GM23338 (cell line): Measurements from ENCODE around the gene CBFA2T2. TPM values are rescaled to one million over a fixed set of nuclear protein-coding genes. Genes with fewer than 3 reads are reported as not detected.

Experiments used
- ATAC-seq: fragments of 200-7000 bp; cut with Tn5 transposase; 3 replicates; pipeline ENCODE4 v1.9.1; 2020
- DNase-seq: peaks from one replicate; pipeline ENCODE4 v3.0.0-alpha.2; 2015; ENCODE audit warnings: low spot score
- H2AFZ ChIP-seq: fragments of 200-600 bp; sonication (generic); 2 replicates; pipeline ENCODE4 v1.8.0; 2016; ENCODE audit warnings: antibody characterized with exemption, mild to moderate bottlenecking, moderate library complexity
- H3F3A ChIP-seq: fragments of 200-600 bp; sonication (generic); replicated peaks from 2 replicates; pipeline ENCODE4 v1.8.0; 2017; ENCODE audit warnings: antibody characterized with exemption, mixed run types, low read depth
- H3K27ac ChIP-seq: fragments of 200-600 bp; sonication (generic); 2 replicates; pipeline ENCODE4 v1.6.1; 2016; ENCODE audit warnings: low read depth
- H3K27me3 ChIP-seq: fragments of 200-600 bp; sonication (generic); 2 replicates; pipeline ENCODE4 v1.8.0; 2016; ENCODE audit warnings: mild to moderate bottlenecking, mixed run types, moderate library complexity; ENCODE audit not compliant: insufficient read depth
- H3K36me3 ChIP-seq: fragments of 200-600 bp; sonication (generic); 2 replicates; pipeline ENCODE4 v1.8.0; 2016; ENCODE audit warnings: mild to moderate bottlenecking; ENCODE audit not compliant: insufficient read depth
- H3K4me1 ChIP-seq: fragments of 200-600 bp; sonication (generic); 2 replicates; pipeline ENCODE4 v1.8.0; 2016; ENCODE audit warnings: mild to moderate bottlenecking, moderate library complexity; ENCODE audit not compliant: insufficient read depth
- H3K4me2 ChIP-seq: fragments of 200-600 bp; sonication (generic); 2 replicates; pipeline ENCODE4 v1.7.1; 2017; ENCODE audit warnings: mixed run types
- H3K4me3 ChIP-seq: fragments of 200-600 bp; sonication (generic); 2 replicates; pipeline ENCODE4 v1.6.1; 2016; ENCODE audit warnings: mixed run types
- H3K79me2 ChIP-seq: fragments of 200-600 bp; sonication (generic); replicated peaks from 2 replicates; pipeline ENCODE4 v1.8.0; 2017; ENCODE audit warnings: mild to moderate bottlenecking; ENCODE audit not compliant: insufficient read depth
- H3K9me2 ChIP-seq: fragments of 200-600 bp; sonication (generic); 2 replicates; pipeline ENCODE4 v1.8.0; 2017; ENCODE audit not compliant: insufficient read depth
- H4K20me1 ChIP-seq: fragments of 200-600 bp; sonication (generic); replicated peaks from 2 replicates; pipeline ENCODE4 v1.8.0; 2017; ENCODE audit warnings: mild to moderate bottlenecking; ENCODE audit not compliant: insufficient read depth
- H3K27ac Mint-ChIP-seq: 2 replicates; pipeline ENCODE4 v1.8.0; 2020; ENCODE audit warnings: inconsistent platforms, mild to moderate bottlenecking, moderate library complexity, mixed read lengths
- H3K27me3 Mint-ChIP-seq: 3 replicates; pipeline ENCODE4 v1.8.0; 2022; ENCODE audit warnings: low read depth, mild to moderate bottlenecking, moderate library complexity, mixed read lengths, inconsistent platforms; ENCODE audit not compliant: insufficient read depth, poor library complexity
- H3K36me3 Mint-ChIP-seq: 3 replicates; pipeline ENCODE4 v1.8.0; 2021; ENCODE audit warnings: low read depth, mild to moderate bottlenecking, inconsistent platforms, moderate library complexity, mixed read lengths
- H3K4me1 Mint-ChIP-seq: 3 replicates; pipeline ENCODE4 v1.8.0; 2020; ENCODE audit warnings: mild to moderate bottlenecking, inconsistent platforms, mixed read lengths
- H3K4me3 Mint-ChIP-seq: 3 replicates; pipeline ENCODE4 v1.8.0; 2021; ENCODE audit warnings: moderate library complexity, mild to moderate bottlenecking, inconsistent platforms, mixed read lengths
- H3K9me3 Mint-ChIP-seq: 3 replicates; pipeline ENCODE4 v1.8.0; 2020; ENCODE audit warnings: moderate library complexity, mild to moderate bottlenecking, inconsistent platforms, mixed read lengths
- CREB1 ChIP-seq: fragments of 250-450 bp; sonication (Bioruptor Pico); IDR thresholded peaks from 2 replicates; pipeline ENCODE4 v1.5.0; 2020; ENCODE audit warnings: low read depth, mild to moderate bottlenecking, moderate library complexity
- EZH2 ChIP-seq: fragments of 200-600 bp; sonication (generic); IDR thresholded peaks from one replicate; pipeline ENCODE4 v1.8.0; 2017; ENCODE audit warnings: antibody characterized with exemption, mild to moderate bottlenecking, low read depth; ENCODE audit not compliant: unreplicated experiment
- EZH2phosphoT487 ChIP-seq: fragments of 200-600 bp; sonication (generic); IDR thresholded peaks from one replicate; pipeline ENCODE4 v1.8.1; 2018; ENCODE audit warnings: antibody characterized with exemption; ENCODE audit not compliant: unreplicated experiment
- JUNB ChIP-seq: IDR thresholded peaks from one replicate; pipeline ENCODE4 v1.6.1; 2016; ENCODE audit warnings: antibody characterized with exemption; ENCODE audit not compliant: unreplicated experiment
- NANOG ChIP-seq: IDR thresholded peaks from 2 replicates; pipeline ENCODE4 v1.6.1; 2016; ENCODE audit warnings: antibody characterized with exemption, borderline replicate concordance
- STAT1 ChIP-seq: IDR thresholded peaks from one replicate; pipeline ENCODE4 v1.6.1; 2016; ENCODE audit warnings: antibody characterized with exemption; ENCODE audit not compliant: unreplicated experiment
- ZNF331 ChIP-seq: fragments of 250-450 bp; sonication (Bioruptor Pico); IDR thresholded peaks from 2 replicates; pipeline ENCODE4 v1.5.0; 2020; ENCODE audit warnings: low read depth, mild to moderate bottlenecking, moderate library complexity
- polyA plus RNA-seq: library from polyadenylated mRNA; unstranded; fragments of >200 nt; fragmentation: Nextera tagmentation; extraction: Ambion mirVana; gene quantifications from 2 replicates; pipeline ENCODE4 v1.2.1, GENCODE V29; 2016
- total RNA-seq: library from RNA; depleted of rRNA; stranded (reverse); fragments of >200 nt; shearing (Covaris generic); gene quantifications from 2 replicates; pipeline ENCODE4 v1.2.3, GENCODE V29; 2014
- TF ChIP-seq, protein P1 (sequence below): IDR thresholded peaks from one replicate; pipeline ENCODE4 v1.6.1; 2018; ENCODE audit warnings: antibody characterized with exemption; ENCODE audit not compliant: unreplicated experiment
- TF ChIP-seq, protein P2 (sequence below): IDR thresholded peaks from 2 replicates; pipeline ENCODE4 v1.6.1; 2016; ENCODE audit warnings: antibody characterized with exemption
- TF ChIP-seq, protein P3 (sequence below): fragments of 250-450 bp; sonication (Bioruptor Pico); IDR thresholded peaks from 2 replicates; pipeline ENCODE4 v1.5.0; 2020; ENCODE audit warnings: mild to moderate bottlenecking, moderate library complexity

Gene CBFA2T2
- total and polyA plus RNA-seq, 2 experiments from 2014 or later, result 12.7 to 15.8 TPM

DNA sequence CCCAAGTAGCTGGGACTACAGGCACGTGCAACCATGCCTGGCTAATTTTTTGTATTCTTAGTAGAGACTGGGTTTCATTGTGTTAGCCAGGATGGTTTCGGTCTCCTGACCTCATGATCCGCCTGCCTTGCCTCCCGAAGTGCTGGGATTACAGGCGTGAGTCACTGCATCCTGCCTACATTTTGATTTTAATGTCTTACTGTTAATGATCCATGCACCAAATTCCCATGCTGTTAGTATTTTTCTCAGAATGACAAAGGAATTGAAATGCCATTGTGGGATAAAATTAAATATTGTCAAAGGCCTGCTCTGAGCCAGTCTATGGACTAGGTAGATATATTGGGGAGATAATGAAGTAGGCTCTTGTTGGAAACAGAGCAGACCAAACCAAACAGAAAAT lies 28.2 kb downstream of the CBFA2T2 start:
- Histone ChIP-seq H3K4me3 (no peak overlapping the region), H3K9me2 (no peaks in the 10 kb centered on the region), H4K20me1 (peaks cover 8% of the 10 kb centered on the region; the same call in 1 of the 2 replicates), H3K36me3 (no peaks in the 10 kb centered on the region), H3K79me2 (peaks cover 15% of the 10 kb centered on the region), H3K27me3 (no peaks in the 10 kb centered on the region), H3K4me2 (no peak overlapping the region), H3K27ac (peak overlapping the region; percentile 35; the same call in 1 of the 2 replicates), H3F3A (no peaks in the 10 kb centered on the region), H3K4me1 (0 out of 2 replicates have a peak, but pooled peaks cover 6% of the 10 kb centered on the region), H2AFZ (no peak overlapping the region)
- TF ChIP-seq EZH2phosphoT487 (no peak), STAT1 (no peak), ZNF331 (CRISPR knock-in tag) (no peak), NANOG (no peak)
- H3K9me3 Mint-ChIP-seq, result no peaks in the 10 kb centered on the region
- H3K27me3 Mint-ChIP-seq, result peaks cover 2% of the 10 kb centered on the region
- H3K27ac Mint-ChIP-seq, result 0 out of 2 replicates have a peak overlapping the region, but pooled peaks have one; percentile 45
- DNase-seq (no peak), ATAC-seq (no peak)
- no peaks in the 10 kb centered on the region for H3K36me3 Mint-ChIP-seq
- no peak overlapping the region for H3K4me3 Mint-ChIP-seq
- H3K4me1 Mint-ChIP-seq, result peaks cover 3% of the 10 kb centered on the region; the same call in 2 of the 3 replicates

DNA sequence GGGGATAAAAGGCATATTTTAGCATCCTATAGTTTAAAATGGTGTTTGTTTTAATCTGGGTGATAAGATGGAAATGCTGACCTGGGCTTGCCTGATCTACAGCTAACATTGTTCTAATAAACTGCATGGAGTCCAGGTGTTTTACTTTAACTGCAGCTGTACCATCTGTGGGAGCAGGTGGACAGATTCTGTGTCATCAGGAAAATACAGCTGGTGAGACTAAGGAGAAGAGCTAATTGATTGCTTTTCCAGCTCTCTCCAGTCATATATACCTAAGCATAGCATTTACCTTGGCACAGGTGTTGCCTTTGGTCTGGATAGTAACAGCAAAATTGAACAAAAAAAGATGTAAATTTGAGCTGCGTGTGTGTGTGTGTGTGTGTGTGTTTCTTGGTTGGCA lies 31.6 kb downstream of the CBFA2T2 start:
- H4K20me1 ChIP-seq, result peaks cover 8% of the 10 kb centered on the region; the same call in 1 of the 2 replicates
- H3K4me2 ChIP-seq, result no peak overlapping the region
- H3K36me3 Mint-ChIP-seq, result no peaks in the 10 kb centered on the region
- H2AFZ ChIP-seq, result no peak overlapping the region
- H3F3A ChIP-seq, result no peaks in the 10 kb centered on the region
- H3K4me3 ChIP-seq, result no peak overlapping the region
- no peak overlapping the region for H3K27ac Mint-ChIP-seq
- no peaks in the 10 kb centered on the region for H3K36me3 ChIP-seq
- no peaks in the 10 kb centered on the region for H3K27me3 Mint-ChIP-seq
- H3K27ac ChIP-seq, result no peak overlapping the region
- DNase-seq (no peak), ATAC-seq (no peak)
- H3K9me3 Mint-ChIP-seq, result no peaks in the 10 kb centered on the region
- H3K27me3 ChIP-seq, result no peaks in the 10 kb centered on the region
- H3K4me3 Mint-ChIP-seq, result no peak overlapping the region
- TF ChIP-seq EZH2phosphoT487, result no peak
- TF ChIP-seq, protein P1, sequence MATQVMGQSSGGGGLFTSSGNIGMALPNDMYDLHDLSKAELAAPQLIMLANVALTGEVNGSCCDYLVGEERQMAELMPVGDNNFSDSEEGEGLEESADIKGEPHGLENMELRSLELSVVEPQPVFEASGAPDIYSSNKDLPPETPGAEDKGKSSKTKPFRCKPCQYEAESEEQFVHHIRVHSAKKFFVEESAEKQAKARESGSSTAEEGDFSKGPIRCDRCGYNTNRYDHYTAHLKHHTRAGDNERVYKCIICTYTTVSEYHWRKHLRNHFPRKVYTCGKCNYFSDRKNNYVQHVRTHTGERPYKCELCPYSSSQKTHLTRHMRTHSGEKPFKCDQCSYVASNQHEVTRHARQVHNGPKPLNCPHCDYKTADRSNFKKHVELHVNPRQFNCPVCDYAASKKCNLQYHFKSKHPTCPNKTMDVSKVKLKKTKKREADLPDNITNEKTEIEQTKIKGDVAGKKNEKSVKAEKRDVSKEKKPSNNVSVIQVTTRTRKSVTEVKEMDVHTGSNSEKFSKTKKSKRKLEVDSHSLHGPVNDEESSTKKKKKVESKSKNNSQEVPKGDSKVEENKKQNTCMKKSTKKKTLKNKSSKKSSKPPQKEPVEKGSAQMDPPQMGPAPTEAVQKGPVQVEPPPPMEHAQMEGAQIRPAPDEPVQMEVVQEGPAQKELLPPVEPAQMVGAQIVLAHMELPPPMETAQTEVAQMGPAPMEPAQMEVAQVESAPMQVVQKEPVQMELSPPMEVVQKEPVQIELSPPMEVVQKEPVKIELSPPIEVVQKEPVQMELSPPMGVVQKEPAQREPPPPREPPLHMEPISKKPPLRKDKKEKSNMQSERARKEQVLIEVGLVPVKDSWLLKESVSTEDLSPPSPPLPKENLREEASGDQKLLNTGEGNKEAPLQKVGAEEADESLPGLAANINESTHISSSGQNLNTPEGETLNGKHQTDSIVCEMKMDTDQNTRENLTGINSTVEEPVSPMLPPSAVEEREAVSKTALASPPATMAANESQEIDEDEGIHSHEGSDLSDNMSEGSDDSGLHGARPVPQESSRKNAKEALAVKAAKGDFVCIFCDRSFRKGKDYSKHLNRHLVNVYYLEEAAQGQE, result no peak
- TF ChIP-seq JUNB, result no peak
- no peak for TF ChIP-seq STAT1
- TF ChIP-seq EZH2, result no peak
- no peak for TF ChIP-seq CREB1 (CRISPR knock-in tag)
- TF ChIP-seq, protein P2, sequence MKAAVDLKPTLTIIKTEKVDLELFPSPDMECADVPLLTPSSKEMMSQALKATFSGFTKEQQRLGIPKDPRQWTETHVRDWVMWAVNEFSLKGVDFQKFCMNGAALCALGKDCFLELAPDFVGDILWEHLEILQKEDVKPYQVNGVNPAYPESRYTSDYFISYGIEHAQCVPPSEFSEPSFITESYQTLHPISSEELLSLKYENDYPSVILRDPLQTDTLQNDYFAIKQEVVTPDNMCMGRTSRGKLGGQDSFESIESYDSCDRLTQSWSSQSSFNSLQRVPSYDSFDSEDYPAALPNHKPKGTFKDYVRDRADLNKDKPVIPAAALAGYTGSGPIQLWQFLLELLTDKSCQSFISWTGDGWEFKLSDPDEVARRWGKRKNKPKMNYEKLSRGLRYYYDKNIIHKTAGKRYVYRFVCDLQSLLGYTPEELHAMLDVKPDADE, result no peak
- TF ChIP-seq, protein P3, sequence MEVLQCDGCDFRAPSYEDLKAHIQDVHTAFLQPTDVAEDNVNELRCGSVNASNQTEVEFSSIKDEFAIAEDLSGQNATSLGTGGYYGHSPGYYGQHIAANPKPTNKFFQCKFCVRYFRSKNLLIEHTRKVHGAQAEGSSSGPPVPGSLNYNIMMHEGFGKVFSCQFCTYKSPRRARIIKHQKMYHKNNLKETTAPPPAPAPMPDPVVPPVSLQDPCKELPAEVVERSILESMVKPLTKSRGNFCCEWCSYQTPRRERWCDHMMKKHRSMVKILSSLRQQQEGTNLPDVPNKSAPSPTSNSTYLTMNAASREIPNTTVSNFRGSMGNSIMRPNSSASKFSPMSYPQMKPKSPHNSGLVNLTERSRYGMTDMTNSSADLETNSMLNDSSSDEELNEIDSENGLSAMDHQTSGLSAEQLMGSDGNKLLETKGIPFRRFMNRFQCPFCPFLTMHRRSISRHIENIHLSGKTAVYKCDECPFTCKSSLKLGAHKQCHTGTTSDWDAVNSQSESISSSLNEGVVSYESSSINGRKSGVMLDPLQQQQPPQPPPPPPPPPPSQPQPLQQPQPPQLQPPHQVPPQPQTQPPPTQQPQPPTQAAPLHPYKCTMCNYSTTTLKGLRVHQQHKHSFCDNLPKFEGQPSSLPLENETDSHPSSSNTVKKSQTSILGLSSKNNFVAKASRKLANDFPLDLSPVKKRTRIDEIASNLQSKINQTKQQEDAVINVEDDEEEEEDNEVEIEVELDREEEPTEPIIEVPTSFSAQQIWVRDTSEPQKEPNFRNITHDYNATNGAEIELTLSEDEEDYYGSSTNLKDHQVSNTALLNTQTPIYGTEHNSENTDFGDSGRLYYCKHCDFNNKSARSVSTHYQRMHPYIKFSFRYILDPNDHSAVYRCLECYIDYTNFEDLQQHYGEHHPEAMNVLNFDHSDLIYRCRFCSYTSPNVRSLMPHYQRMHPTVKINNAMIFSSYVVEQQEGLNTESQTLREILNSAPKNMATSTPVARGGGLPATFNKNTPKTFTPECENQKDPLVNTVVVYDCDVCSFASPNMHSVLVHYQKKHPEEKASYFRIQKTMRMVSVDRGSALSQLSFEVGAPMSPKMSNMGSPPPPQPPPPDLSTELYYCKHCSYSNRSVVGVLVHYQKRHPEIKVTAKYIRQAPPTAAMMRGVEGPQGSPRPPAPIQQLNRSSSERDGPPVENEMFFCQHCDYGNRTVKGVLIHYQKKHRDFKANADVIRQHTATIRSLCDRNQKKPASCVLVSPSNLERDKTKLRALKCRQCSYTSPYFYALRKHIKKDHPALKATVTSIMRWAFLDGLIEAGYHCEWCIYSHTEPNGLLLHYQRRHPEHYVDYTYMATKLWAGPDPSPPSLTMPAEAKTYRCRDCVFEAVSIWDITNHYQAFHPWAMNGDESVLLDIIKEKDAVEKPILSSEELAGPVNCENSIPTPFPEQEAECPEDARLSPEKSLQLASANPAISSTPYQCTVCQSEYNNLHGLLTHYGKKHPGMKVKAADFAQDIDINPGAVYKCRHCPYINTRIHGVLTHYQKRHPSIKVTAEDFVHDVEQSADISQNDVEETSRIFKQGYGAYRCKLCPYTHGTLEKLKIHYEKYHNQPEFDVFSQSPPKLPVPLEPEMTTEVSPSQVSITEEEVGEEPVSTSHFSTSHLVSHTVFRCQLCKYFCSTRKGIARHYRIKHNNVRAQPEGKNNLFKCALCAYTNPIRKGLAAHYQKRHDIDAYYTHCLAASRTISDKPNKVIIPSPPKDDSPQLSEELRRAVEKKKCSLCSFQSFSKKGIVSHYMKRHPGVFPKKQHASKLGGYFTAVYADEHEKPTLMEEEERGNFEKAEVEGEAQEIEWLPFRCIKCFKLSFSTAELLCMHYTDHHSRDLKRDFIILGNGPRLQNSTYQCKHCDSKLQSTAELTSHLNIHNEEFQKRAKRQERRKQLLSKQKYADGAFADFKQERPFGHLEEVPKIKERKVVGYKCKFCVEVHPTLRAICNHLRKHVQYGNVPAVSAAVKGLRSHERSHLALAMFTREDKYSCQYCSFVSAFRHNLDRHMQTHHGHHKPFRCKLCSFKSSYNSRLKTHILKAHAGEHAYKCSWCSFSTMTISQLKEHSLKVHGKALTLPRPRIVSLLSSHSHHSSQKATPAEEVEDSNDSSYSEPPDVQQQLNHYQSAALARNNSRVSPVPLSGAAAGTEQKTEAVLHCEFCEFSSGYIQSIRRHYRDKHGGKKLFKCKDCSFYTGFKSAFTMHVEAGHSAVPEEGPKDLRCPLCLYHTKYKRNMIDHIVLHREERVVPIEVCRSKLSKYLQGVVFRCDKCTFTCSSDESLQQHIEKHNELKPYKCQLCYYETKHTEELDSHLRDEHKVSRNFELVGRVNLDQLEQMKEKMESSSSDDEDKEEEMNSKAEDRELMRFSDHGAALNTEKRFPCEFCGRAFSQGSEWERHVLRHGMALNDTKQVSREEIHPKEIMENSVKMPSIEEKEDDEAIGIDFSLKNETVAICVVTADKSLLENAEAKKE (CRISPR knock-in tag), result no peak
- no peaks in the 10 kb centered on the region for H3K9me2 ChIP-seq
- peaks cover 12% of the 10 kb centered on the region for H3K79me2 ChIP-seq
- H3K4me1 Mint-ChIP-seq, result peaks cover 3% of the 10 kb centered on the region; the same call in 2 of the 3 replicates
- 0 out of 2 replicates have a peak, but pooled peaks cover 9% of the 10 kb centered on the region for H3K4me1 ChIP-seq
